IPS DF 4.7 (cell line): ENCODE measurements around the gene SMIM12.

Experiments
- DNase-seq: peaks from one replicate; pipeline ENCODE4 v3.0.0-alpha.2; 2013; ENCODE audit warnings: low spot score; ENCODE audit errors: extremely low read depth

SMIM12 gene

GRCh38 chr1:34803770-34804169, 55.8 kb downstream of the SMIM12 start:
- DNase-seq: no peak
